Aorta (tissue), 5 donors: ENCODE results near the gene GPC5. TPM values are rescaled to one million over a fixed set of nuclear protein-coding genes. Genes with fewer than 3 reads are reported as not detected.

Source experiments
- ATAC-seq: fragments of 200-7000 bp; cut with Tn5 transposase; one replicate; pipeline ENCODE4 v1.9.1; 2022; ENCODE audit warnings: moderate library complexity; ENCODE audit not compliant: low FRiP score
- DNase-seq, 2 donors: peaks; one replicate each; pipeline ENCODE4 v3.0.0-alpha.2; 2020
- H3K27ac ChIP-seq, 2 donors: one replicate each; pipeline ENCODE4 v1.5.1; 2013; ENCODE audit warnings: low read length in 2 of 2, mild to moderate bottlenecking in 2 of 2, moderate library complexity in 2 of 2, control low read depth in 1 of 2, inconsistent platforms in 1 of 2, low read depth in 1 of 2
- H3K27me3 ChIP-seq, 2 donors: one replicate each; pipeline ENCODE4 v1.6.1; 2013; ENCODE audit warnings: control low read depth in 1 of 2, low read length in 1 of 2, mild to moderate bottlenecking in 1 of 2, moderate library complexity in 1 of 2; ENCODE audit not compliant: insufficient read depth in 2 of 2, control insufficient read depth in 1 of 2
- H3K36me3 ChIP-seq, 2 donors: one replicate each; pipeline ENCODE4 v1.6.1; 2013; ENCODE audit warnings: control low read depth in 1 of 2, low read length in 1 of 2, mild to moderate bottlenecking in 1 of 2; ENCODE audit not compliant: insufficient read depth in 2 of 2, control insufficient read depth in 1 of 2
- H3K4me1 ChIP-seq, 2 donors: one replicate each; pipeline ENCODE4 v1.6.1; 2013; ENCODE audit warnings: low read length in 2 of 2, control low read depth in 1 of 2, mild to moderate bottlenecking in 1 of 2, moderate library complexity in 1 of 2; ENCODE audit not compliant: insufficient read depth in 2 of 2, control insufficient read depth in 1 of 2
- H3K4me3 ChIP-seq, 2 donors: one replicate each; pipeline ENCODE4 v1.5.1; 2013; ENCODE audit warnings: low read length in 2 of 2, control low read depth in 1 of 2, mild to moderate bottlenecking in 1 of 2
- H3K9me3 ChIP-seq: one replicate; pipeline ENCODE4 v1.6.1; 2013; ENCODE audit warnings: mild to moderate bottlenecking, low read length; ENCODE audit not compliant: control insufficient read depth
- WGBS, 2 donors: extraction: QIAGEN DNeasy Blood & Tissue Kit; methylation state at CpG; one replicate each; pipeline ENCODE4 v1.1.7; 2013; 5-methylcytosine and 5-hydroxymethylcytosine counted together
- intact Hi-C, 2 donors: fragments of 100-400 bp; cut with DNase I; formaldehyde crosslinking; loops; one replicate each; pipeline versions ENCODE4 v1.14.2 to v1.15.0; 2022
- polyA plus RNA-seq, 2 donors: library from polyadenylated mRNA; stranded (reverse); fragments of 200-250 nt; gene quantifications; one replicate each; pipeline ENCODE4 v1.2.3, GENCODE V29; 2013
- total RNA-seq, 2 donors: library from RNA; stranded (reverse); fragmentation: NEBNext Ultra II Directional; extraction: Animal tissue kit (Norgen Biotek cat#: 25700); gene quantifications; one replicate each; pipeline ENCODE4 v1.2.1, GENCODE V29; 2021
- donor health status: healthy with polysubstance abuse.
- donor health status: Bipolar disorder and iron deficiency.
- donor health status: DM: no; HTN: no; CAD: no.
- donor health status: DM: no; HTN: no; CAD: no.
- donor health status: DM: yes; HTN: yes; CAD: no.

GPC5 gene
- total and polyA plus RNA-seq, 4 donors: 0.97 to 1.5 TPM; not detected in 2

- Histone ChIP-seq H3K27ac (no peak overlapping the region), H3K4me1 (no peaks in the 10 kb centered on the region), H3K9me3 (no peaks in the 10 kb centered on the region), H3K36me3 (no peaks in the 10 kb centered on the region), H3K27me3 (no peaks in the 10 kb centered on the region), H3K4me3 (no peak overlapping the region)
- ATAC-seq (no peak), DNase-seq (no peak)
- intact Hi-C loops: no loop called here
- 41 to 58% methylated on average over 1 of the region's 1 CpG for WGBS, 2 donors
Observed at GRCh38 chr13:91572439-91572838, 174.0 kb downstream of the GPC5 start.

GRCh38 chr13:91572944-91573598, 174.7 kb downstream of the GPC5 start:
- Histone ChIP-seq H3K27ac (no peak overlapping the region), H3K4me1 (no peaks in the 10 kb centered on the region), H3K9me3 (peaks cover 3% of the 10 kb centered on the region), H3K4me3 (no peak overlapping the region), H3K36me3 (no peaks in the 10 kb centered on the region), H3K27me3 (no peaks in the 10 kb centered on the region)
- ATAC-seq (no peak), DNase-seq (no peak)
- intact Hi-C loops: no loop called here
- 78 to 83% methylated on average over 9 of the region's 9 CpGs for WGBS, 2 donors

GRCh38 chr13:91574766-91575165, 176.3 kb downstream of the GPC5 start:
- ATAC-seq (no peak), DNase-seq (no peak)
- Histone ChIP-seq H3K27ac (no peak overlapping the region), H3K27me3 (no peaks in the 10 kb centered on the region), H3K36me3 (no peaks in the 10 kb centered on the region), H3K4me3 (no peak overlapping the region), H3K4me1 (no peaks in the 10 kb centered on the region), H3K9me3 (peaks cover 3% of the 10 kb centered on the region)
- intact Hi-C loops: no loop called here
- 51 to 54% methylated on average over 1 of the region's 1 CpG for WGBS, 2 donors

GRCh38 chr13:91576590-91576989, 178.2 kb downstream of the GPC5 start:
- WGBS, 2 donors: 38 to 44% methylated on average over 2 of the region's 2 CpGs
- Histone ChIP-seq H3K27ac (no peak overlapping the region), H3K4me1 (no peaks in the 10 kb centered on the region), H3K36me3 (no peaks in the 10 kb centered on the region), H3K27me3 (no peaks in the 10 kb centered on the region), H3K9me3 (peaks cover 3% of the 10 kb centered on the region), H3K4me3 (no peak overlapping the region)
- ATAC-seq (no peak), DNase-seq (no peak)
- intact Hi-C loops: no loop called here

GRCh38 chr13:91579320-91579719, 180.9 kb downstream of the GPC5 start:
- WGBS, 2 donors: 88 to 94% methylated on average over 7 of the region's 7 CpGs
- no peaks in the 10 kb centered on the region for H3K36me3 ChIP-seq
- DNase-seq: no peak
- ATAC-seq: no peak
- peaks cover 3% of the 10 kb centered on the region for H3K9me3 ChIP-seq
- H3K4me1 ChIP-seq: no peaks in the 10 kb centered on the region
- no peaks in the 10 kb centered on the region for H3K27me3 ChIP-seq
- intact Hi-C loops: no loop called here
- H3K4me3 ChIP-seq: no peak overlapping the region
- H3K27ac ChIP-seq: no peak overlapping the region

GRCh38 chr13:91580749-91581148, 182.3 kb downstream of the GPC5 start:
- DNase-seq: no peak
- no peaks in the 10 kb centered on the region for H3K27me3 ChIP-seq
- H3K9me3 ChIP-seq: peaks cover 3% of the 10 kb centered on the region
- no peak overlapping the region for H3K27ac ChIP-seq
- no peaks in the 10 kb centered on the region for H3K4me1 ChIP-seq
- H3K4me3 ChIP-seq: no peak overlapping the region
- intact Hi-C loops: no loop called here
- H3K36me3 ChIP-seq: no peaks in the 10 kb centered on the region
- 80 to 87% methylated on average over 2 of the region's 2 CpGs for WGBS, 2 donors
- ATAC-seq: no peak

GRCh38 chr13:91586609-91587008, 188.2 kb downstream of the GPC5 start:
- no peak overlapping the region for H3K4me3 ChIP-seq
- DNase-seq: no peak

GRCh38 chr13:91588541-91588940, 190.1 kb downstream of the GPC5 start:
- Histone ChIP-seq H3K27me3 (no peaks in the 10 kb centered on the region), H3K9me3 (no peaks in the 10 kb centered on the region), H3K36me3 (no peaks in the 10 kb centered on the region), H3K4me1 (no peaks in the 10 kb centered on the region), H3K4me3 (no peak overlapping the region), H3K27ac (no peak overlapping the region)
- DNase-seq (no peak), ATAC-seq (no peak)
- intact Hi-C loops: no loop called here

More at GRCh38 chr13:91586609-91587008, 188.2 kb downstream of the GPC5 start:
- WGBS, 2 donors: 91 to 92% methylated on average over 1 of the region's 1 CpG
- no peak for ATAC-seq
- Histone ChIP-seq H3K27ac (no peak overlapping the region), H3K9me3 (no peaks in the 10 kb centered on the region), H3K27me3 (no peaks in the 10 kb centered on the region), H3K36me3 (no peaks in the 10 kb centered on the region), H3K4me1 (no peaks in the 10 kb centered on the region)
- intact Hi-C loops: no loop called here

- WGBS, 2 donors: 70 to 74% methylated on average over 6 of the region's 6 CpGs
- Histone ChIP-seq H3K27me3 (no peaks in the 10 kb centered on the region), H3K9me3 (no peaks in the 10 kb centered on the region), H3K4me1 (no peaks in the 10 kb centered on the region), H3K36me3 (no peaks in the 10 kb centered on the region), H3K4me3 (no peak overlapping the region), H3K27ac (no peak overlapping the region)
- DNase-seq: no peak
- intact Hi-C loops: no loop called here
- peak; percentile 38 for ATAC-seq
Observed at GRCh38 chr13:91592056-91593014, 193.9 kb downstream of the GPC5 start.
